ENCODE results near the gene ITGB8.
A peak's percentile ranks its signal among the peaks of the same experiment; 100 is the strongest.

ITGB8 gene

DNA sequence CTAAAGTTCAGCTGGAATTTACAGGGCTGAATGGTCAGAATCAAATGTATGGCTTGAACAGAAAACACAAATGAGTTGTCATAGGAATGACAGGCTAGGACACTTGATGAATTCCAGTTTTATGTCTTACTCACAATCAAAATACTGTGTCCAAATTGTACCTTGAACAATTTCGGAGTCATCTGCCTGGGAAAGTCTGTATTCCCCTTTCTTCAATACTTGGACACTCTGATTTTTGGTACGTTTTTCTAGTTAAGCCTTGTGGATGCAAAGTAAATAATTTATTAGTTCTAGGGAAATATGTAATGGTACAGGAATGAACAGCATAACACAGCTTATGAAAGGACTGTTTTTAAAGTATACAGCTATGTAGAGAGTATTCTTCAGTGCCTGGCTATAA is 100.4 kb downstream of the ITGB8 start:
- no peak for DNase-seq (ENCODE audit: low spot score)

DNA sequence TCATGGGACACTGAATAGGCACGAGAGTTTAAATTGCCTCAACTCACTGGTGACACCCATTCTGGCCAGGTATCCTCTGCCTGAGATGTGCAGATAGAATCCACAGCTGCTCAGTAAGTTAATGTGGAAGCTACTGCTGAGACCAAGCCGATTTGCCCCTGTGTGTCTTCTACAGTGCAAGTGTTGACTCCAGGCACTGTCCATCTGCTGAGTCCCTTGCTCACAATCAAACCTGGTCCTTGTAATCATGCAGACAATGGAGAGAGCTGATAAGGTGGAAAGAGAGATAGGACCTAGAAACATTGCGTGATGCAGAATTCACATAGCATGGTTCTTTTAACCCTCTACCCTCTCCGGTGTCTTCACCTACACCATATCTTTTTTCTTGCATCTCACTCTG is 101.4 kb downstream of the ITGB8 start:
- no peak for DNase-seq (ENCODE audit: low spot score)

DNA sequence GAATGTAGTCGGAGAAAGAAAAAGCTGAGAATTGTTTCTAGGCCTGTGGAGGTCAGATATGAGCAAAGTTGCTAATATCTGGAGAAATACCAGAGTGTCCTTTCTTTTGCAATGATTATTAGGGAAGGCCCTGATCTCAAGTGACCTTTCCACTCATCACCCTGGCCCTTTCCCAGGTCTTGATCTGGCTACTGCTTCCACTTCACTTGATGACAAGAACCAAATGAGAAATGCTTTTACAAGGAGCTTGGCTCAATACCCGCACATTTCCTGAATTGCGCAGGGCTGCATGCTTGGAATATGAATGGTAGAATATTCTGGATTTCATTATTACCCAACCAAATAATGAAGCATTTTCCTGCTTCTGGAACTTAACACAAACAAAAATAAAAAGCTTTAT is 104.6 kb downstream of the ITGB8 start:
- peak; percentile 73 for DNase-seq (ENCODE audit: low spot score)

DNA sequence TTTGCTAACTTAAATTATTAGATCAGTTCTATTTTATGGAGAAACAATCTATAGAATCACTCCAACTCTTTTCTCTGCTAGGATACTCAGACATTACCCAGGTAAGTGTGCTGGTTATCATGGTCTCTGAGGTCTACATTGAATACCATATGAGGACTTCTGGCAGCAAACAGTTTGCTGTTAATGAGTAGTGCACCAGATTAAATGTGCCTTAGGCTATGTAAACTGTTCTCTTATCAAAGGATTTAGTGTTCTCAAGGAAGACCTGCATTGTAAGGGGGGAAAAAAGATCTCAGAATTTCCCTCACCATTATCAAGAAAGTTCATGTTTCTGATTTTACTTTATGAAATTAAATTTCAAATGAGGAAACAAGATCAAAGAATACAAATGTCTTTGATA is 107.5 kb downstream of the ITGB8 start:
- DNase-seq (ENCODE audit: low spot score) = no peak

DNA sequence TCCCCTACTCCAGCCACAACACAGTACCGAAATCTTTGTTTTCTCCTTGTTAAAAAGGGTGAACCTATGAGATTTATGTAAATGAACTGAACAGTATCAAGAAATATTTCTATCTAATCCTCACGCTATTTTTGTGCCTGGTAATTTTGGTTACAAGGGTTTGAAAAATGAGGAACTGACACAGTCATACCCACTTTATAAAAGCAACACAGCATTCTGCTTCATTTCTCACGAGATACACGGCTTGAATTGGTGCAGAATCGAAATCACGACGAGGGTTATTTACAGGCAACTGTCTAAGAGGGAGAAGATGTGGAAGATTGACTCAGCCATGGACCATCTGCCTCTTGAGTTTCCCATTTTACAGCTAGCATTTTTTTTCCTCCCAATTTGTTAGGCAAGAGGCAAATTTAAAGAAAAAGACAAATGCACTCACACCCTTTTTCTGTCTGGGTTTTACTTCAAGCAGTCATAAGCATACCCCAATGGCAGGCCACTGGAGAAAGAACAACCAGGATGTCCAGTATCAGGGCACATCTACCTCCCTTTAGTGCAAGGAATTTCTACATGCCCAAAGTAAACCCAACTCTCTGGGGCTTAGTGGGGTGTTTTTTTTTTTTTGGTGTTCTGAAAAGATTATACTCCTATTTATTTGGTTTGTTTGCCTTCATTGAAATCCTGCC is 108.1 kb downstream of the ITGB8 start:
- no peak for DNase-seq (ENCODE audit: low spot score)

DNA sequence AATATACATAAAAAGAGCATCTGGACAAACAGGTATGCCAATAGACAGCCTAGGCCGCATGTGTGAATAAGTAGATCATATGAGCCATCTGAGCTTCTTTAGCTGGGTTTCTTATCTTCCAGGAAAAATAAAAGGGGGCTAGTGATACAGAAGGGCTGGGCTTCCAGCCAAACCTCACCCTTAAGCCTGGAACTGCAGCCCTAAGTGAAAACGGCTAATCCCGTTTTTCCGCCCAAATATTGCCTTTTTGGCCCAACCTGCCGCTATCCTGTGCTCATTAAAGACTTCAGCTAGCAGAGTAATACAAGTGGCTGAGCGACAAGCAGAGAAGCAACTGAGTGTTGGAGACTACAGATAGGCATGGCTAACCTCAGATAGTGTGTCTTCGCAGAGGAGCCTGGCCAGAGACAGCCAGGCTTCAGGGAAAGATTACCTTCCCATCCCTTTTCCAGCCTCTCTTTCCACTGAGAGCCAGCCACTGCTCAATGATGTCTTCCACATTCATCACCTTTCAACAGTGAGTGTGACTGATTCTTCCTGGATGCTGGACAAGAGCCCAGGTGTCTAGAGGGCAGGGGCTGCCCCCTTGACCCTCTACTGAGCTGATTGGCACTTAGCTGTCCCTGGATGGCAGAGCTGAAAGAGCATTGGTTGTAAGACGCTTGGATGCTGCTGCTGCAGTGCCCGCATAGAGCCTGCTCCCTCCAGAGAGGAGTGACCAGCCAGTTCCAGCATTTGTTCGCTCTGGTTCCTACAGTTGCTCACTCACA is 108.9 kb downstream of the ITGB8 start:
- DNase-seq (ENCODE audit: low spot score) = no peak

DNA sequence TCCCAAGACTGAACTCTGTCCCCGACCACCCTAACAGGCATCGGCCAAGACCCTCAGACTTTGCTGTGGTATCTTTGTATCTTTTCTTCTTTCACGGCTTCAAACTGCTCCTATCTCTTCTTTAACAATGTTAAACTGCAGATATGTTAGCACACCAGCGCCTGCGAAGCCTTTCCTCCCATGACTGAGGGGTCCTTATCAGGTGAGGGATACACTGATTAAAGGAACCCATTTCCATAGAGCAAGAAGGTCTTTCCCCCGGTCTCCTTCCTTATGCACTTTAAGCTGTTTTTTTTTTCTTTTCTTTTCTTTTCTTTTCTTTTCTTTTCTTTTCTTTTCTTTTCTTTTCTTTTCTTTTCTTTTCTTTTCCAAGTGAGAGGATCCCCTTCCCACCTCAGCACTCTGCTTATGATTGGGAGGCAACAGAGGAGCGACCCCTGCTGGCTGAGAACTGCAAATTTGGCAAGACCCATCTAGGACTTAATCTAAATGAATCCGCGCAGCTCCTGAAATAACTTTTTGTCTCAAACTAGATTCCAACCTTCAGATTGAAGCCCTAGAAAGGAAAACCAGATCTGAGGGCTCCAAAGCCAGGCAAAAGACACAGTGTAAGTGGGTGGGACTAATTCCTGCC is 109.9 kb downstream of the ITGB8 start:
- DNase-seq (ENCODE audit: low spot score) = no peak

DNA sequence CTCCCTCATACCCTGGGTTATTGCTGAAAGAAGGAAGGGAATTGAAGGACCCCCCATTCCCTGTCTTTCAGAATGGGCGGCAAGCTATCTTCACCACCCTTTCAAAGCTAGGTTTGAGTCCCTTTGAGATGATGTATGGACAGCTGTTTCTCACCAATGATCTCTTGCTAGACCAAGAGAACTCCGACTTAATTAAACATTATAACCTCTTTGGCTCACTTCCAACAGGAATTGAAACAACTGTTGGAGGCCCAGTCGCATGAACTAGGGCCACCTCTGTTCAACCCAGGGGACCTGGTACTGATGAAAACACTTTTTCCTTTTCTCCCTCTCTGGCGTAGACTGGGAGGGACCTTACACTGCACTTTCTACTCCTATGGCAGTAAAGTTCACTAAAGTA is 110.6 kb downstream of the ITGB8 start:
- DNase-seq (ENCODE audit: low spot score) = no peak

DNA sequence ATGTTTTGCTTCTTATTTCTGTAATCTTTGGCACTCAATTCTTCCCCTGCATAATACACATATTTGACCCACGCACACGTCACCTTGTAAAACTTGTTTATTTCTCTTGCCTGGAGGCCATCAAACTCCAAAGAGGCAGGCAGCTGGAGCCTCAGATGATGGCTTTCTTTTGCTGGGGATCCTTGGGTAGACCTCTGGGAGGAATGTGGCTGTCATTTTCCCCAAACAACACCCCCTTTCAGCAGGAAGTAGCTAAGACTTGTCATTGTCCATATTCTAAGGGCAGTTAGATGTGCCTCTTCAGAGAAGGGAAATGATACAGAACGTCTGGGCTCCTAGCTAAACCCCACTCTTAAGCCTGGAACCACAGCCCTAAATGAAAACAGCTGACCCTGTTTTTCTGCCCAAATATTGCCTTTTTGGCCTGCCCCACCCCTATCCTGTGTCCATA is 111.3 kb downstream of the ITGB8 start:
- no peak for DNase-seq (ENCODE audit: low spot score)

DNA sequence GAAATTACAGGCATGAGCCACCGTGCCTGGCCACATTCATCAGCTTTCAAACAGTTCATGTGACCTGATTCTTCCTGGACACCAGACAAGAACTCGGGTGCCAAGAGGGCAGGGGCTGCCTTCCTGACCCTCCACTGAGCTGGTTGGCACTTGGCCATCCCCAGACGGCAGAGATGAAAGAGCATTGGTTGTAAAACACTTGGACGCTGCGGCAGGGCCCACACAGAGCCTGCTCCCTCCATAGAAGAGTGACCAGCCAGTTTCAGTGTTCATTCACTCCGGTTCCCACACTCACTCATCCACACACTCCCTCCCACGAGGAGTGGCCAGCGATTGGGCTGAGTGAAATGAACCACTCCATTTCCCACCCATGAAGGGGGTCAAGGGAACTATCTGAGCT is 112.3 kb downstream of the ITGB8 start:
- DNase-seq (ENCODE audit: low spot score) = no peak

DNA sequence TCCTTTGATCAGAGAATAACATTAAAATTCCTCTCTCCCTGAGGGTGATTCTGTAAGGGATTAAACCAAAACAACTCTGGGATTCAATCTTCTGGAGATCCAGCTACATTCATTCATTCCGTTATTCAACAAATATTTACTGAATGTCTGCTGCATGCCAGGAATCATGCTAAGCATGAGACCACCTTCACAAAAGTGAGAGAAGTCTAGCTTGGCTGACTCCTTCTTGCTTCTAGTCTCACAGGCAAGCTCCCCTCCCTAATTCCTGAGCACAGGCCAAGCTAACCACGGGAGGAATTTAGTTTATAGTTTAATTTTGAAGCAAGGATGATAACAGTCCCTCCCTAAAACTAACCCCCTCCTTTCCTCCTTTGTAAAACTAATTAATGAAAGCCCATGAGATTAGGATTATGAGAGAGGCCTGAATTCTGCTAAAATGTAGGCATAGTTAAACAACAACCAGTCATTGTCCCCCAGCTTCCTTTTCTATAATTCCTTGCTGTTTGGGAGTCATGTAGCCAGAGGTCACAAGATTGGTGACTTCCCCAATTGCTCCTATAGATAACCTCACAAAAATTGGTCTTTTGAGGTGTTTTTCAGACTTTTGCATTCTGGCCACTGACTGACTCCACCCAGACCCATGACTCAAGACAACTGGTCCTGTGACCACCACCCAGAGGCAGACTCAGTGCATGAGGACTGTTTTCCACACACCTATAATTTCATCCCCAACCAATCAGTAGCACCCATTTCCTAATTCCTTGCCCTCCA is 113.5 kb downstream of the ITGB8 start:
- peak; percentile 26 for DNase-seq (ENCODE audit: low spot score)

DNA sequence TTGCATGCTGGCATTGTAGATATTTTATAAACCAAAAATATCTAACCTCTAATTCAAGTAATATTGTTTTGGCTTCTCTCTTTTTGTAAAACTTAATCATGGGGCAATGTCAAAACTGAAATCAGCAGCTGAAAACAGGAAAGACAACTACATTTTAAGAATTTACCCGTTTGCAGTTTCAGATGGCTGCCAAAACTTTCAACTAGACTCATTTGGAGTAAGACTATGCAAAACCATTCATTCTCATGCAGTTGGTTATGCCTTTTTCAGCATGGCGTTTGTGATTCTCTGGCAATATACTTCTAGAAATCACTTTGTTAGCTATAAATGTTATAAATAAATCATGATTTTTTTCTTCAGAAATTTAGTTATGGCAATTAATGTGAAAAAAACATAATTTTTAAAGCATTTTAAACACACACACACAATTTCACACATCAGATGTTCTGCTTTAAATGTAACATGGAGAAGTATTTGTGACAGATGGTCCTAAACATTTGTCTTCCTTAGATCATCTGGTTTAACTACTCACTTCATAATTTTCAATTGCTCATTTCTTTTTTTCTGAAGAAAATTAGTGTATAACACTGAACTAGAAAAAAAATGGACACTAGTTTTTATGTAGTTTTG is 116.4 kb downstream of the ITGB8 start:
- no peak for DNase-seq (ENCODE audit: low spot score)

DNA sequence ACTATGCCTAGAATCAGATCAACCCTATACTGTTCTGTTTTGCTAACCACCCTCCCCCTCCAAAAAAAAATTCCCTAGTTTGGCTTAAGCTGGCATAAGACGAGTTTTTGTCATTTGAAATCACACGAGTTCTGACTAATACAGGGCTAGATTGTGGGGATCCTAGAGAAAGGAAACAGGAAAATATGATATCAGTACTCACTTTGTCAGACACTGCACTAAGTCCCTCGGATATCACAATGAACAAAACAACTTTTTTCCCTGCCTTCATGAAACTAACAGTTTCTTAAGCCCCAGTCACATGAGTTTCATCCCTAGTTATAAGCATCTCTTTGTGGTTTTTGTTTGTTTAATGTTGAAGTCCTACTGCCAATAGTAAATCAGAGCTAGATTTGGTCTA is 118.5 kb downstream of the ITGB8 start:
- DNase-seq (ENCODE audit: low spot score) = no peak

DNA sequence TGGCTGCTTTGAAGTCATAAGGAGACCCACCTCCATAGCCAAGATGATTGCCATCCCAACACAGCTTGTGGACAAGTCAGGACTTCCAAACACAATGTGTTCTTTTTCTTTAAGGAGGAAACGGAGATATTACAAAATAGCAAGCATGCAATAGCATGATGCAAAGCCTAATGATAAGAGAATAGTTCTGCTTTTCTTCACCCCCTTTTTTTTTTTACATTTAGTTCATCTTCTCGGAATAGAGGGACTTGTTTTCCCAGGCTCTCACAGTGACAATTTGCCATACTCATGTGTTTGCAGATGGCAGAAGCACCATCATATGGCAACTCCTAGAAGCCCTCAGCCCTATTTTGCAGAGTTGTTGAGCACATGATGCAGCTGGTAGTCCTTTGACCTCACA is 119.8 kb downstream of the ITGB8 start:
- DNase-seq (ENCODE audit: low spot score) = no peak

DNA sequence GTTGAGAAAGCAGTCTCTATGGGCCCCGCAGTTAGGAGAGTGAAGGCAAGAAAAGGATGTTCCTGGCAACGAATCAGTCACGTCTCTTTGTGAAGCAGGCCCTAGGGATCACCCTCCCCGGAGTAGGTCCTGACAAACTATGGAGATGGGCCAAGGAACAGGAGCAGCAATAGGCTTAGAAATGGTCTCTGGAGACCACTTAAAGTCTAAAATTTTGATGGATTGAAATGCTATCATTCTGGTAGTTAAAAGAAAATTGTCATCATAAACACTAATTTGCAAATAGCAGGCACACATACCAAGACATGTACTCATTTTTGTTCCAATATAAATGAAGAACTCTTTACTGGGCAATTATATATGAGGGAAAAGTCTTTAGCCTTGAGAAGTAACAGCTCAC is 123.5 kb downstream of the ITGB8 start:
- DNase-seq (ENCODE audit: low spot score) = no peak

DNA sequence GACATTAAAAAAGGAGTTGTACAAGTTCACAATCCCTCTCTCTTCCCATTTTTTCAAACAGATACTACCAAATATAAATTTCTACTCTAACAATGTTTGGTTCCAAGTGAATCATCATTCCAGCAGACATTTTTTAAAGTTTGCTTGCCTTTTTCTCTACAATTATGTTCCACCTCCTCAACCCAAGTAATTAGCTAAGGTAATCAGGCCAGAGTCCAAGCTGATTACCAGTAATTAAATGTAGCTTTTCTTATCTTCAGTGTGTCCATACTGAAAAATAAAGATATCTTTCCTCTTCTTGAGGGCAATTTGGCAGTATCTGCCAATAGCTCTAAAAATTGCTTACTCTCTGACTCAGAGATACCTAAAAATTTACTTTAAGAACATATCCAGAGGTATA is 126.0 kb downstream of the ITGB8 start:
- DNase-seq (ENCODE audit: low spot score) = no peak

DNA sequence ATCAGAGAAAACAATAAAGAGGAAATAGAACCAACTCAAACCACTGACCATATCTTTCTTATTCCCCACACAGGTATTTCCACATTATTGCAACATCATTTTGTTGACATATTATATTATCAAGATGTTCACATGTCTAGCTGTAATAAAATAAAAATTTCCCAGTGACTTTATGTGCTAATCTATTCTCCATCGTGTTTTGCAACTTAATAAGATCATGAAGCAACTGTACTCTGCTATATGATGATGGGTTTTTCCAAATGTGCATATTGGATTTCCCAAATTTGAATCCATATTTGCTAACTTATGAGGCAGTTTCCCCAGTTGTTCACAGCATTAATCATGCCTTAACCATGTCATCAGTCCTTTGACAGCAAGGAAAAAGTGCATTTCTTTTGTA is 127.8 kb downstream of the ITGB8 start:
- no peak for DNase-seq (ENCODE audit: low spot score)

DNA sequence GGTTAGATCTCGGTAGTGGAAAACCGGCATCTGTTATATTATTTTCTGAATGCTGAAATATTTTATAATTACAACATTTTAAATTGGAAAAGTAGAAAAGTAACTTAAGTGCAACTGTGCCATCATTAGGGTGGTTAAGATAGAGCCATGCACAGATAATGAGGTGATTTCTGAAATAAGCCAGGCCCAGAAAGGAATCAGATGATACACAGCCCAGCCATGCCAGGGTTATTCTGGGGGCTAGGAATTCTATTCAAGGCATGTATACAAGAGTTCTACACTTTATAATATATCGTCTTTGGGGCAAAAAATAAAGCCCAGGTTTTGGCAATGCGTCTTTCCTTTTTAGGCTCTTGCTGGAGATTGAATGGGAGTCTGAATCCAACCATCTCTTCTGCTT is 128.7 kb downstream of the ITGB8 start:
- DNase-seq (ENCODE audit: low spot score) = no peak

DNA sequence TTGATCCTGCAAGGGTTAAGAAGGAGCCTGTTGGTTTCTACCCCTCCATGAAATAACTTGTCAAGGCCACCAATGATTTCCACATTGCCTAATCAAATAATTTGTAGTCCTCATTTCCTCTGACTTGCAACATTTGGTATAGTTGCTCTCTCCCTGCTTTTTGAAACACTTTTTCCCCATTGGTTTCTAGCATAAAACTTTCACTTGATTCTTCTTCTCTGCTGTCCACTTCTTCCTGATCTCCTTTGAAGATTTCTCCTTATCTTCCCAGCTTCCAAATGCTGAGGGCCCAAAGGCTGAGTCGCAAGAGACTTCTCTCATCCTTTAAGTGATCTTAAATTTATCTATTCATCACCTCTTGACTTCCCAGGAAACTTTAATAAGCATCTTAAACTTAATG is 134.2 kb downstream of the ITGB8 start:
- DNase-seq (ENCODE audit: low spot score) = no peak

Data from AG20443 (cell line).